ENCODE data around the gene RFFL. TPM values are rescaled to one million over a fixed set of nuclear protein-coding genes. Genes with fewer than 3 reads are reported as not detected.

Gene RFFL
- polyA plus RNA-seq, 2 of the 4 experiments (the other 2 are of a cell fraction): 22.7 to 35.5 TPM

- TF ChIP-seq REST (IDR thresholded peaks at IDR 0.05) (no peak), KDM1A (IDR thresholded peaks at IDR 0.05; ENCODE audit: low read depth) (no peak), JUNB (IDR thresholded peaks at IDR 0.05) (no peak), ESRRA (IDR thresholded peaks at IDR 0.05; ENCODE audit: borderline replicate concordance, low read length) (no peak), NR3C1 (IDR thresholded peaks at IDR 0.05) (no peak), HOXA7 (CRISPR knock-in tag; IDR thresholded peaks at IDR 0.05) (no peak)
Observed at GRCh38 chr17:35083071-35083470, 19.6 kb upstream of the RFFL start (continued).

GRCh38 chr17:35082073-35082657 lies 18.7 kb upstream of the RFFL start:
- CTCF ChIA-PET: interaction anchor here (1.1 to 2.7 kb wide), 6 partner anchors 9 to 83 kb away, joined by 3 to 15 read pairs (median 8); no protein-coding TSS in a partner anchor
- H3K27ac ChIP-seq: peak overlapping the region; percentile 88 to 96
- peak overlapping the region; percentile 90 for H3K4me2 ChIP-seq
- DNase-seq (ENCODE audit: low read depth in 1 of 2, low spot score in 1 of 2) (no peak), FAIRE-seq (peak; percentile 72), ATAC-seq (no peak)
- TF ChIP-seq BCL3 (IDR thresholded peaks at IDR 0.05) (no peak), MYC (IDR thresholded peaks at IDR 0.05; ENCODE audit: borderline replicate concordance, low read length) (no peak), HOXA7 (CRISPR knock-in tag; IDR thresholded peaks at IDR 0.05) (no peak), MAX (IDR thresholded peaks at IDR 0.05) (peak; percentile 40; the same call in 1 of the 2 replicates), JUN (IDR thresholded peaks at IDR 0.05) (0 out of 5 replicates have a peak, but pooled peaks of 1 of the 2 experiments have one; percentile 24), JUNB (IDR thresholded peaks at IDR 0.05) (0 out of 2 replicates have a peak, but pooled peaks have one; percentile 11), FOSL2 (IDR thresholded peaks at IDR 0.05) (0 out of 2 replicates have a peak, but pooled peaks have one; percentile 52), FOSL2 (CRISPR knock-in tag; IDR thresholded peaks at IDR 0.05) (peak; percentile 73), ESRRA (IDR thresholded peaks at IDR 0.05; ENCODE audit: borderline replicate concordance, low read length) (no peak)
- H3K9me3 ChIP-seq: no peaks in the 10 kb centered on the region
- H3K4me1 ChIP-seq: peaks cover 100% of the 10 kb centered on the region
- no peak overlapping the region; the same call in 2 of the 3 replicates for H3K4me3 ChIP-seq
- WGBS (ENCODE audit: missing lambda C conversion rate): 9% methylated on average over 3 of the region's 3 CpGs
- POLR2A ChIA-PET: interaction anchor here (0.6 to 1.4 kb wide), 2 partner anchors 16 to 19 kb away, joined by 4 to 5 read pairs; partner anchors contain the start of gene RFFL

GRCh38 chr17:35081638-35082037 lies 18.1 kb upstream of the RFFL start:
- FAIRE-seq: no peak
- H3K4me1 ChIP-seq: peaks cover 98% of the 10 kb centered on the region

More at GRCh38 chr17:35081638-35082037, 18.1 kb upstream of the RFFL start:
- WGBS (ENCODE audit: missing lambda C conversion rate): 86% methylated on average over 1 of the region's 1 CpG
- no peak for DNase-seq (ENCODE audit: low read depth in 1 of 2, low spot score in 1 of 2)
- ATAC-seq: no peak
- H3K4me3 ChIP-seq: no peak overlapping the region
- peak overlapping the region; percentile 88 to 96; a peak in 5 of 6 replicates for H3K27ac ChIP-seq
- TF ChIP-seq MAZ (IDR thresholded peaks at IDR 0.05; ENCODE audit: borderline replicate concordance, low read depth, low read length) (no peak), CHD2 (IDR thresholded peaks at IDR 0.05; ENCODE audit: low read length, partially characterized antibody) (no peak), HEYL (CRISPR knock-in tag; IDR thresholded peaks at IDR 0.05) (no peak), MAX (IDR thresholded peaks at IDR 0.05) (no peak), HOXA7 (CRISPR knock-in tag; IDR thresholded peaks at IDR 0.05) (no peak), RCOR1 (IDR thresholded peaks at IDR 0.05; ENCODE audit: low read depth, low read length) (no peak), ESRRA (IDR thresholded peaks at IDR 0.05; ENCODE audit: borderline replicate concordance, low read length) (no peak), RARB (CRISPR knock-in tag; IDR thresholded peaks at IDR 0.05) (no peak), ZSCAN20 (CRISPR knock-in tag; IDR thresholded peaks at IDR 0.05) (no peak), HOXB13 (CRISPR knock-in tag; IDR thresholded peaks at IDR 0.05; ENCODE audit: low read depth) (no peak), BCL3 (IDR thresholded peaks at IDR 0.05) (no peak), FOSL2 (IDR thresholded peaks at IDR 0.05) (no peak), FOSL2 (CRISPR knock-in tag; IDR thresholded peaks at IDR 0.05) (no peak), KDM5A (IDR thresholded peaks at IDR 0.05) (no peak), MYC (IDR thresholded peaks at IDR 0.05; ENCODE audit: borderline replicate concordance, low read length) (no peak), EHMT2 (IDR thresholded peaks at IDR 0.05; ENCODE audit: low read depth) (no peak), E2F6 (IDR thresholded peaks at IDR 0.05; ENCODE audit: borderline replicate concordance, low read depth) (no peak), FOXS1 (CRISPR knock-in tag; IDR thresholded peaks at IDR 0.05) (no peak)
- no peaks in the 10 kb centered on the region for H3K9me3 ChIP-seq
- H3K4me2 ChIP-seq: peak overlapping the region; percentile 90
- ChIA-PET POLR2A (interaction anchor here (1.4 kb wide), 1 partner anchor 18 kb away, joined by 5 read pairs; the partner anchor contains the start of gene RFFL), CTCF (interaction anchor here (1.0 to 2.7 kb wide), 5 partner anchors 8 to 37 kb away, joined by 3 to 15 read pairs (median 5); no protein-coding TSS in a partner anchor)
